Measurements from ENCODE around the gene CMAS.

DNA sequence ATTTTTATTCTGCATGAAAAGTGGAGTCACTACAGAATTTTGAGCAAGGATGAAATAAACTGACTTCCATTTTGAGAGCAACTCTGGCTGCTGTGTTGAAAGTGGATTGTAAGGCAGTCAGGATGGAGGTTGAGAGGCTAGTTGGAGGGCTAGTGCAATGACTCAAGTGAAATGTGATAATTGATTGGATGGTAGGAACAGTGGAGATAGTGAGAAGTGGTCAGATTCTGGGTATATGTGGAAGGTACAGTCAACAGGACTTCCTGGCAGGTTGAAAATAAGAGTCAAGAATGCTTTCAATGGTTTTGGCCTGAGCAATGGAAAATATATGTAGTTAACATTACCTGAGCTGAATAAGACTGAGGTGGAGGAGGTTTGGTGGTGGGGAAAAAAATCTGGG, 29.0 kb upstream of the CMAS start:
- no peak for TF ChIP-seq ZNF274 (IDR thresholded peaks at IDR 0.05; ENCODE audit: low read depth, low read length)
- no peak for TF ChIP-seq YY1 (IDR thresholded peaks at IDR 0.05; ENCODE audit: insufficient read depth, insufficient read length)
